NOMO-1 treated with DMSO at 0.1 percent for 48 hours (cell line): ENCODE data around the gene DDX41.

ENCODE experiments used
- DNase-seq: peaks from one replicate; lab custom pipeline; 2025; ENCODE audit not compliant: unreplicated experiment; lab: John Stamatoyannopoulos, UW

DDX41 gene

DNA sequence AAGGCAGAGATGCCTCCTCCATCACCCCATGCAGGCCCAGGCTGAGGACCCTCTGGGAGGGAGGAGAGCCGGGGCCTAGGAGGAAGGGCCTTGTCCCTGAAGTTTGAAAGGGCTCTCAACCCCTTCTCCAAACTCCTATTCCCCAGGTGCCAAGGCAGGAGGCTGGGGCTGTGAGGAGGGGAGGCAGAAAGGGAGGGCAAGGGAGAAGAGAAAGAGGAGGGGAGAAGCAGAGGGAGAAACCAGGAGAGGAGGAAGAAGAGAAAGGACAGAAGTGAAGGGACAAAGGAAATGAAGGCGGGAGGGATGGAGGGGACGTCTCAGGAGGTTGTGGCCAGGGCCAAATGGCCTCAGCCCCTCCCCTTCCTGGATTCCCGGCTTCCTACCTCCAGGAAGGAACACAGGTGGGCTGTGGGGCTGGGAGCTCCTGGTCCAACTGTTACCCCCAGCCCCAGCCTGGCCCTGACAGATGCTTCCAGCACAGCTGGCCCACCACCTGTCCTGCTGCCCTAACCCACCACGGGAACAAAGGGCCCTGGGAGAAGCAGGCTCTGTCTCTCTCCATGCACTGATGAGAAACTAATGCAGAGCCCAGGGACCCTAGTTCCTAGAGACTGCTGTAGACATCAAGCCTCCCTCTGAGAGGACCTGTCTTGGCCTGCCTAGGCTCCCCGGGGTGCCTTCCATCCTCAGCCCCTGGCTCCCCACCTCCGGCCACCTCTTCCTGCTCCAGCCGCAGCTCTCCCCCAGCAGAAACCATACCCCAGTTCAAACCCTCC is 46.8 kb downstream of the DDX41 start:
- DNase-seq, result no peak

DNA sequence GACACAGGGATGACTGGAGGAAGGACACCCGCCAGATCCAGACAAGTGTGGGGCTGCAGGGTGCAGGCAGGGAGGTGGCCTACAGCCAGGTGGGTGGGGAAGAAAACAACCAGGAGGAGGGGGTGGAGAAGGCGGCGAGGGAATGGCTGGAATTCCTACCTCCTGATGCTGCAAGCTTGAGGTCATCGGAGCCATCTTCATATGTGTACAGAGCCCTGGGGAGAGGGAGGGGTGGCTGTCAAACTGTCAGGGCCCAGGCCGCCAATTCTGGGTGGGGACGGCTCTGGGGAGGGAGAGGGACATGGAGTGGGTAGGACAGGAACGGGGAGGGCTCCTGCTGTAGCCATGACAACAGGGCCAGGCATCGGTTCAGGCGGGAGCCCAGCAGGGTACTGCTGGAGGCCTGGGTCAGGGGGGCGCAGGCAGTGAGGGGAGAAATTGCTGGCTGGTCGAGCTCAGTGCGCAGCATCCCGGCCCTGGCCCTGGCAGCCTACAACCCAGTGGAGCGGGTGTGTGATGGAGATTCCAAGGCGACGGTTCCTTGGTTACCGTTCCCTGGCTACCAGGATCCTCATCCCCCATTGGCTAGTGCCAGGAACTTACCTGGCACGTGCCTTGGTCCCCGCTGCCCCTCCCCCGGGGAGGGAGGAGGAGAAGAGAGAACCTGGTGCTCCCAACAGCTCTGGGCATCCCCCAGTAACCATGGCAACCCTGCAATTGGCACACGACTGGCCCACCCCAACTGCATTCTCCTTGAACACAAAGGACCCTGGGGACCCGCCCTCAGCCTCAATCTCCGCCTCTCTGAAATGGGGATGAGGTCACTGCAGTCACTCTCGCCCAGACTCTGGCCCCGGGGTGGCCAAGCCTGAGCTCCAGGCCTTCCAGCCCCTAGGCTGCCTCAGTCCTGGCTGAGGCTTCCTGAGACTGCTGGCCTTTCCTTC is 47.8 kb downstream of the DDX41 start:
- no peak for DNase-seq

DNA sequence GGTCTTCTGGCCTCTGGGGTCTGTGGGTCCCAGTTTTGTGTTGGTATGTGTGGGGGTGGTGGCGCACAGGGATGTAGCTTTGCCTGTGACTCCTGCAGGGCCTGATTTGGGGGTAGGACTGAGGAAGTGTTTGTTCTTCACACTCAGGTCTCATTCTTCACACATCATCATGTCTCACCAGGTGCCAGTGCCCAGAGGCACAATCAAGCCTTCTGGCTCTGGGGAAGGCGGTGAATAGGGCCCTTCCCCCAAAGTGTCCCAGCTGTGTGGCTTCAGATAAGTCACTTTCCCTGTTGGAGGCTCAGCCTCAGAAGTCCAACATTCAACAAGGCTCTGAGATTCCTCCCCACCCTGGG is 48.5 kb downstream of the DDX41 start:
- DNase-seq, result no peak

DNA sequence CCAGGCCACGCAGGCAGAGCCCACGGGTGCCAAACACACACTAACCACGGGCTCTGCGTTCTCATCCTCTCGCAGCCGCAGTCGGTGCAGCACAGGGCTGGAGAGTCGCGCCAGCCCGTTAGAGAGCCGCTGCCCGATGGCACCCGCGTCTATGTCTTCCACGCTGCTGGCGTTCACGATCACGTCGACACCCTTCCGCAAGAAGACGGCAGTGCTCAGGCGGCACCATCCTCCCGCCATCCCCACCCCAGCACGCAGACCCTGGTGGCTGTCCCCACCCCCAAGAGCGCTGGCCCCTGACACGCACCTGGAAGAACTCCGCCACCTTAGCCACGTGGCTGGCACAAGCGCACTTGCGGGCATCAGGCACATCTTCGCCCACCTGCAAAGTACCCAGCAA is 49.3 kb downstream of the DDX41 start:
- DNase-seq, result no peak

DNA sequence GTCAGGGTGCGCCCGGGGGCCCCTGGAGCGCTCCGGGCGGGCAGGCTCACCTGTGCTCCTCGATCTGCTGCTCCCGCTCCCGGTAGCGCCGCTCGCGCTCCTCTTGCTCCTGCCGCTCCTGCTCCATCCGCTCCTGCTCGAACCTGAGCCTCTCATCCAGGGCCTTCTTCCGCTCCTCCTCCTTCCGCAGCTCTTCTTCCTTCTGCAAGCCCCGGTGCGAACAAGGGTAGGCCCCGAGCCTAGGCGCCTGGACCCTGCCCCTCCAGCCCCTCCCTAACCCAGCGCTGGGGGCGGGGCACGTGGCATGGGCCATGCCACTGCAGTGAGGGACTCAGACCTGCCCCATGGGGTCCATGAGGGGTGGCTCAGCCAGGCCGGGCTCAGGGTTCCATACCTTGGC is 49.9 kb downstream of the DDX41 start:
- no peak for DNase-seq

DNA sequence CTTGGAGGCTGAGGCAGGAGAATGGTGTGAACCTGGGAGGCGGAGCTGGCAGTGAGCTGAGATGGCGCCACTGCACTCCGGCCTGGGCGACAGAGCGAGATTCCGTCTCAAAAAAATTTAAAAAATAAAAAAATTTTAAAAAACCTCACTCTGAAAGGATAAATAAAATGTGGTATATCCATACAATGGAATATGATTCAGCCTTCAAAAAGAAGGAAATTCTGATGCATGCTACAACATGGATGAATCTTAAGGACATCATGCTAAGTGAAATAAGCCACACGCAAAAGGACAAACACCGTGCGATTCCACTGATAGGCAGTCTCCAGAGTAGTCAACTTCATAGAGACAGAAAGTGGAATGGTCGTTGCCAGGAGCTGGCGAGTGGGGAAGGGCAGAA is 51.7 kb downstream of the DDX41 start:
- no peak for DNase-seq

DNA sequence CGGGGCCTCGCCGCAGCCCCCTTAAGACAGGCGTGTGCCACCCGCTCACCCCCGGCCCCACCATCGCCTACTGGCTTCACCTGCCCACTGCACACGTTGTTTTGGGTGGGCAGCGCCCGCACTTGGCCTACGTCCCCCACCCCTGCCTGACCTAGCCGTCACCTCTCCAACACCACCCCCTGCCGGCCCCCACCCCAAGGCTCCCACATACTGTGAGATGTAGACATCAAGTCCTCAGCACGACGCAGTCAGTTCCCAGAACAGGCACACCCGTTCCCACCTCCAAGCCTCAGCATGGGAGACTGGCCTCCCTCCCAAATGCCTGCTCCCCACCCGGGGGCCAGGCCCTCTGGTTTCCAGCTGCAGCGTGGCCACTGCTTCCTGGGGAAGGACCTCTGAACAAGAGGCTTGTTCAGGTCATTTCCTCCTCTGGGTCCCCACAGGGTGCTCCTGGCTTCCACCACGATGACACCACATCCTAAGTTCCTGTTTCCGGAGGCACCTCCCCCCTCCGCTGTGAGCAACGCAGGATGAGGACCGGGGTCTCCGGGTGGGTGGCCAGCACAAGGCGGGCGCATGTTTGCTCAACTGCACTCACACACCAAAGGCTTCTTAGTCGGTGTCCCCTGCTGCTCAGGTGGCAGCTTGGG is 54.6 kb downstream of the DDX41 start:
- peak; percentile 45 for DNase-seq
